ENCODE results near the gene HCK. TPM values are rescaled to one million over a fixed set of nuclear protein-coding genes. Genes with fewer than 3 reads are reported as not detected.

HCK gene
- total RNA-seq, 1 experiment from 2014 or later: not detected

GRCh38 chr20:32149566-32150170 lies 97.6 kb downstream of the HCK start:
- Histone ChIP-seq H3K9ac (ENCODE audit: low read length) (no peak overlapping the region), H3K4me3 (ENCODE audit: low read length) (no peak overlapping the region), H3K4me1 (ENCODE audit: insufficient read depth, low read length) (peaks cover 2% of the 10 kb centered on the region), H2AFZ (ENCODE audit: low read length) (no peak overlapping the region), H3K27me3 (ENCODE audit: low read length) (no peaks in the 10 kb centered on the region), H3K27ac (ENCODE audit: low read length) (no peak overlapping the region), H3K36me3 (ENCODE audit: low read depth, low read length) (peaks cover 44% of the 10 kb centered on the region), H3K9me2 (replicated peaks; ENCODE audit: low read length) (no peaks in the 10 kb centered on the region), H3K79me2 (ENCODE audit: low read length) (no peaks in the 10 kb centered on the region), H3F3A (ENCODE audit: low read length, unreplicated experiment) (no peaks in the 10 kb centered on the region), H3K4me2 (ENCODE audit: low read length) (no peak overlapping the region), H3K9me3 (ENCODE audit: low read length) (no peaks in the 10 kb centered on the region), H4K20me1 (ENCODE audit: low read length) (no peaks in the 10 kb centered on the region)
- no TSS peak for BruUV-seq (replicated peaks)
- no peak for ATAC-seq
- ChIA-PET POLR2A (ENCODE audit: unreplicated experiment) (no interaction called here), CTCF (no interaction called here)
- DNase-seq: no peak
- TF ChIP-seq CTCF (conservative IDR thresholded peaks at IDR 0.05; ENCODE audit: low read depth, low read length) (no peak), EZH2 (IDR thresholded peaks at IDR 0.05; ENCODE audit: low read length, unreplicated experiment) (no peak), EZH2phosphoT487 (IDR thresholded peaks at IDR 0.05; ENCODE audit: borderline replicate concordance, low read length) (no peak)
- intact Hi-C loops (cut with micrococcal nuclease): no loop called here

GRCh38 chr20:32150291-32150848 lies 98.3 kb downstream of the HCK start:
- Histone ChIP-seq H3F3A (ENCODE audit: low read length, unreplicated experiment) (no peaks in the 10 kb centered on the region), H3K27me3 (ENCODE audit: low read length) (no peaks in the 10 kb centered on the region), H3K4me2 (ENCODE audit: low read length) (no peak overlapping the region), H3K79me2 (ENCODE audit: low read length) (no peaks in the 10 kb centered on the region), H3K9ac (ENCODE audit: low read length) (no peak overlapping the region), H3K36me3 (ENCODE audit: low read depth, low read length) (peaks cover 37% of the 10 kb centered on the region), H3K4me3 (ENCODE audit: low read length) (no peak overlapping the region), H4K20me1 (ENCODE audit: low read length) (no peaks in the 10 kb centered on the region), H3K27ac (ENCODE audit: low read length) (no peak overlapping the region), H3K4me1 (ENCODE audit: insufficient read depth, low read length) (peaks cover 9% of the 10 kb centered on the region), H3K9me3 (ENCODE audit: low read length) (no peaks in the 10 kb centered on the region), H3K9me2 (replicated peaks; ENCODE audit: low read length) (no peaks in the 10 kb centered on the region), H2AFZ (ENCODE audit: low read length) (no peak overlapping the region)
- BruUV-seq (replicated peaks): no TSS peak
- TF ChIP-seq CTCF (conservative IDR thresholded peaks at IDR 0.05; ENCODE audit: low read depth, low read length) (no peak), EZH2phosphoT487 (IDR thresholded peaks at IDR 0.05; ENCODE audit: borderline replicate concordance, low read length) (no peak), EZH2 (IDR thresholded peaks at IDR 0.05; ENCODE audit: low read length, unreplicated experiment) (no peak)
- intact Hi-C loops (cut with micrococcal nuclease): no loop called here
- DNase-seq (no peak), ATAC-seq (no peak)
- POLR2A ChIA-PET (ENCODE audit: unreplicated experiment): no interaction called here
- CTCF ChIA-PET: no interaction called here

Other genes starting within 250 kb of the HCK start
- 1.7 TPM in 2 replicates for gene MYLK2, start 232.9 kb upstream of the HCK start, total RNA-seq (2014; rRNA removed)
- gene FOXS1, start 206.6 kb upstream of the HCK start, total RNA-seq (2014; rRNA removed): not detected in 2 replicates
- not detected in 2 replicates for gene DUSP15, start 181.7 kb upstream of the HCK start, total RNA-seq (2014; rRNA removed)
- gene TTLL9, start 181.6 kb upstream of the HCK start, total RNA-seq (2014; rRNA removed): not detected in 2 replicates
- 11.7 and 12.3 TPM in 2 replicates for gene PDRG1, start 100.2 kb upstream of the HCK start, total RNA-seq (2014; rRNA removed)
- not detected in 2 replicates for gene XKR7, start 84.1 kb upstream of the HCK start, total RNA-seq (2014; rRNA removed)
- not detected in 2 replicates for gene CCM2L, start 41.8 kb upstream of the HCK start, total RNA-seq (2014; rRNA removed)
- gene TM9SF4, start 57.5 kb downstream of the HCK start, total RNA-seq (2014; rRNA removed): 32.6 and 33.9 TPM in 2 replicates
- 4.4 and 6.2 TPM in 2 replicates for gene PLAGL2, start 155.5 kb downstream of the HCK start, total RNA-seq (2014; rRNA removed)
- gene POFUT1, start 155.6 kb downstream of the HCK start, total RNA-seq (2014; rRNA removed): 41.9 and 56.3 TPM in 2 replicates
- gene KIF3B, start 225.4 kb downstream of the HCK start, total RNA-seq (2014; rRNA removed): 20.0 and 23.0 TPM in 2 replicates

All from PC-3 (cell line).